BLaER1 treated with 17β-estradiol and CSF1 and Interleukin-3, amounts not matched to agents 10 nM and 100 nM (cell line): ENCODE data around the gene ALLC.
"Not testable (repeated sequence)": the region's sequence is repeated elsewhere in the genome, so short reads cannot be mapped to it uniquely, and the experiment has no call there.

ENCODE experiments used
- H3K27ac ChIP-seq, 11 experiments: shearing (Covaris generic); formaldehyde crosslinking; 2 replicates each; pipeline ENCODE4 v1.8.1; 2022
- H3K27me3 ChIP-seq, 11 experiments: shearing (Covaris generic); formaldehyde crosslinking; 2 replicates each; pipeline ENCODE4 v1.8.1; 2022
- H3K36me3 ChIP-seq, 11 experiments: shearing (Covaris generic); formaldehyde crosslinking; 2 replicates each; pipeline ENCODE4 v1.8.1; 2022
- H3K4me1 ChIP-seq, 10 experiments: shearing (Covaris generic); formaldehyde crosslinking; 2 replicates each; pipeline ENCODE4 v1.8.1; 2022
- H3K4me2 ChIP-seq, 11 experiments: shearing (Covaris generic); formaldehyde crosslinking; 2 replicates each; pipeline ENCODE4 v1.8.1; 2022
- H3K4me3 ChIP-seq, 10 experiments: shearing (Covaris generic); formaldehyde crosslinking; 2 replicates each; pipeline ENCODE4 v1.8.1; 2022
- H3K9ac ChIP-seq, 11 experiments: shearing (Covaris generic); formaldehyde crosslinking; 2 replicates each; pipeline ENCODE4 v1.8.1; 2022
- H3K9me3 ChIP-seq, 11 experiments: shearing (Covaris generic); formaldehyde crosslinking; replicated peaks in 1 of 11; 2 replicates each; pipeline ENCODE4 v1.8.1; 2022
- H4K20me1 ChIP-seq, 11 experiments: shearing (Covaris generic); formaldehyde crosslinking; 2 replicates each; pipeline ENCODE4 v1.8.1; 2022
- Cebpa-rat ChIP-seq, 11 experiments: shearing (Covaris generic); IDR thresholded peaks; 2 replicates each; pipeline ENCODE4 v1.8.1; 2022

Gene ALLC

GRCh38 chr2:3617198-3617890 lies 40.7 kb upstream of the ALLC start:
- H4K20me1 ChIP-seq, result no peaks in the 10 kb centered on the region
- no peak overlapping the region for H3K9ac ChIP-seq
- H3K27ac ChIP-seq, result no peak overlapping the region
- H3K4me3 ChIP-seq, result no peak overlapping the region
- no peaks in the 10 kb centered on the region for H3K27me3 ChIP-seq
- no peak overlapping the region for H3K4me2 ChIP-seq
- no peak for TF ChIP-seq Cebpa-rat (IDR thresholded peaks at IDR 0.05)
- H3K36me3 ChIP-seq, result peaks cover 0 to 3% (median 0%) of the 10 kb centered on the region in 11 experiments; a peak in 1 of 22 replicates
- H3K4me1 ChIP-seq, result no peaks in the 10 kb centered on the region
- peaks cover 46 to 71% (median 62%) of the 10 kb centered on the region in 11 experiments for H3K9me3 ChIP-seq

- no peak overlapping the region for H3K9ac ChIP-seq
- no peaks in the 10 kb centered on the region for H3K4me1 ChIP-seq
- no peak overlapping the region for H3K4me2 ChIP-seq
- H3K9me3 ChIP-seq, result peaks cover 42 to 69% (median 59%) of the 10 kb centered on the region in 11 experiments
- H4K20me1 ChIP-seq, result no peaks in the 10 kb centered on the region
- TF ChIP-seq Cebpa-rat (IDR thresholded peaks at IDR 0.05), result no peak
- no peak overlapping the region for H3K4me3 ChIP-seq
- H3K36me3 ChIP-seq, result peaks cover 0 to 3% (median 0%) of the 10 kb centered on the region in 11 experiments; a peak in 1 of 22 replicates
- H3K27me3 ChIP-seq, result no peaks in the 10 kb centered on the region
- no peak overlapping the region for H3K27ac ChIP-seq
These were observed 39.6 kb upstream of the ALLC start for GRCh38 chr2:3618367-3618766.

- Histone ChIP-seq H3K27me3 (no peaks in the 10 kb centered on the region), H3K27ac (no peak overlapping the region), H3K4me1 (no peaks in the 10 kb centered on the region), H3K9ac (no peak overlapping the region), H3K9me3 (peaks cover 39 to 64% (median 53%) of the 10 kb centered on the region in 11 experiments), H3K36me3 (0 out of 22 replicates have a peak, but pooled peaks cover 0 to 3% (median 0%) of the 10 kb centered on the region in 11 experiments), H3K4me2 (no peak overlapping the region), H3K4me3 (no peak overlapping the region), H4K20me1 (no peaks in the 10 kb centered on the region)
- TF ChIP-seq Cebpa-rat (IDR thresholded peaks at IDR 0.05), result no peak
These were observed 39.0 kb upstream of the ALLC start for GRCh38 chr2:3619033-3619432.

GRCh38 chr2:3619661-3620060 lies 38.3 kb upstream of the ALLC start:
- H4K20me1 ChIP-seq, H3K4me1 ChIP-seq, H3K9ac ChIP-seq, H3K36me3 ChIP-seq, H3K27ac ChIP-seq, H3K4me3 ChIP-seq, H3K4me2 ChIP-seq, H3K27me3 ChIP-seq: not testable (repeated sequence)
- peaks cover 34 to 61% (median 47%) of the 10 kb centered on the region in 11 experiments for H3K9me3 ChIP-seq

GRCh38 chr2:3620834-3621233 lies 37.2 kb upstream of the ALLC start:
- Histone ChIP-seq H4K20me1 (no peaks in the 10 kb centered on the region), H3K4me1 (no peaks in the 10 kb centered on the region), H3K36me3 (0 out of 22 replicates have a peak, but pooled peaks cover 0 to 3% (median 0%) of the 10 kb centered on the region in 11 experiments), H3K9me3 (peaks cover 24 to 50% (median 35%) of the 10 kb centered on the region in 11 experiments), H3K4me3 (no peak overlapping the region), H3K4me2 (no peak overlapping the region), H3K27me3 (no peaks in the 10 kb centered on the region), H3K27ac (no peak overlapping the region), H3K9ac (no peak overlapping the region)
- TF ChIP-seq Cebpa-rat (IDR thresholded peaks at IDR 0.05), result no peak

- Histone ChIP-seq H3K9me3 (peaks cover 5 to 29% (median 17%) of the 10 kb centered on the region in 11 experiments; a peak in 19 of 22 replicates), H3K27ac (no peak overlapping the region), H3K4me2 (no peak overlapping the region), H4K20me1 (no peaks in the 10 kb centered on the region), H3K4me1 (no peaks in the 10 kb centered on the region), H3K36me3 (no peaks in the 10 kb centered on the region), H3K9ac (no peak overlapping the region), H3K4me3 (no peak overlapping the region), H3K27me3 (no peaks in the 10 kb centered on the region)
- no peak for TF ChIP-seq Cebpa-rat (IDR thresholded peaks at IDR 0.05)
These were observed 35.0 kb upstream of the ALLC start for GRCh38 chr2:3622967-3623366.

GRCh38 chr2:3624059-3624794 lies 33.8 kb upstream of the ALLC start:
- no peak overlapping the region for H3K27ac ChIP-seq

GRCh38 chr2:3625186-3625585 lies 32.8 kb upstream of the ALLC start:
- no peak overlapping the region for H3K27ac ChIP-seq
- no peaks in the 10 kb centered on the region for H4K20me1 ChIP-seq
- H3K9ac ChIP-seq, result no peak overlapping the region
- no peaks in the 10 kb centered on the region for H3K27me3 ChIP-seq
- no peak overlapping the region for H3K4me2 ChIP-seq
- H3K4me1 ChIP-seq, result no peaks in the 10 kb centered on the region
- H3K4me3 ChIP-seq, result no peak overlapping the region
- TF ChIP-seq Cebpa-rat (IDR thresholded peaks at IDR 0.05), result no peak
- H3K36me3 ChIP-seq, result no peaks in the 10 kb centered on the region
- H3K9me3 ChIP-seq, result peaks cover 5 to 28% (median 17%) of the 10 kb centered on the region in 11 experiments; a peak in 19 of 22 replicates

More at GRCh38 chr2:3624059-3624794, 33.8 kb upstream of the ALLC start:
- Histone ChIP-seq H3K4me3 (no peak overlapping the region), H3K36me3 (no peaks in the 10 kb centered on the region), H3K27me3 (no peaks in the 10 kb centered on the region), H3K9me3 (peaks cover 5 to 28% (median 17%) of the 10 kb centered on the region in 11 experiments; a peak in 19 of 22 replicates), H3K4me2 (no peak overlapping the region), H3K9ac (no peak overlapping the region), H4K20me1 (no peaks in the 10 kb centered on the region), H3K4me1 (no peaks in the 10 kb centered on the region)
- no peak for TF ChIP-seq Cebpa-rat (IDR thresholded peaks at IDR 0.05)

GRCh38 chr2:3626118-3626811 lies 31.7 kb upstream of the ALLC start:
- no peaks in the 10 kb centered on the region for H4K20me1 ChIP-seq
- H3K4me1 ChIP-seq, result no peaks in the 10 kb centered on the region
- H3K36me3 ChIP-seq, result no peaks in the 10 kb centered on the region
- H3K9ac ChIP-seq, result no peak overlapping the region
- no peaks in the 10 kb centered on the region for H3K27me3 ChIP-seq
- TF ChIP-seq Cebpa-rat (IDR thresholded peaks at IDR 0.05), result no peak
- H3K4me2 ChIP-seq, result no peak overlapping the region
- no peak overlapping the region for H3K4me3 ChIP-seq
- H3K9me3 ChIP-seq, result peaks cover 3 to 27% (median 15%) of the 10 kb centered on the region in 11 experiments; a peak in 19 of 22 replicates
- H3K27ac ChIP-seq, result no peak overlapping the region
